Uterine smooth muscle cell (primary cell): ENCODE data around the gene DMRT3. TPM values are rescaled to one million over a fixed set of nuclear protein-coding genes. Genes with fewer than 3 reads are reported as not detected.

Experiments
- total RNA-seq: library from RNA; depleted of rRNA; stranded (reverse); fragments of >200 nt; gene quantifications from 2 replicates; pipeline ENCODE4 v1.2.3, GENCODE V29; 2014

Gene DMRT3, protein sequence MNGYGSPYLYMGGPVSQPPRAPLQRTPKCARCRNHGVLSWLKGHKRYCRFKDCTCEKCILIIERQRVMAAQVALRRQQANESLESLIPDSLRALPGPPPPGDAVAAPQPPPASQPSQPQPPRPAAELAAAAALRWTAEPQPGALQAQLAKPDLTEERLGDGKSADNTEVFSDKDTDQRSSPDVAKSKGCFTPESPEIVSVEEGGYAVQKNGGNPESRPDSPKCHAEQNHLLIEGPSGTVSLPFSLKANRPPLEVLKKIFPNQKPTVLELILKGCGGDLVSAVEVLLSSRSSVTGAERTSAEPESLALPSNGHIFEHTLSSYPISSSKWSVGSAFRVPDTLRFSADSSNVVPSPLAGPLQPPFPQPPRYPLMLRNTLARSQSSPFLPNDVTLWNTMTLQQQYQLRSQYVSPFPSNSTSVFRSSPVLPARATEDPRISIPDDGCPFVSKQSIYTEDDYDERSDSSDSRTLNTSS
- total RNA-seq: not detected in 2 replicates

DNA sequence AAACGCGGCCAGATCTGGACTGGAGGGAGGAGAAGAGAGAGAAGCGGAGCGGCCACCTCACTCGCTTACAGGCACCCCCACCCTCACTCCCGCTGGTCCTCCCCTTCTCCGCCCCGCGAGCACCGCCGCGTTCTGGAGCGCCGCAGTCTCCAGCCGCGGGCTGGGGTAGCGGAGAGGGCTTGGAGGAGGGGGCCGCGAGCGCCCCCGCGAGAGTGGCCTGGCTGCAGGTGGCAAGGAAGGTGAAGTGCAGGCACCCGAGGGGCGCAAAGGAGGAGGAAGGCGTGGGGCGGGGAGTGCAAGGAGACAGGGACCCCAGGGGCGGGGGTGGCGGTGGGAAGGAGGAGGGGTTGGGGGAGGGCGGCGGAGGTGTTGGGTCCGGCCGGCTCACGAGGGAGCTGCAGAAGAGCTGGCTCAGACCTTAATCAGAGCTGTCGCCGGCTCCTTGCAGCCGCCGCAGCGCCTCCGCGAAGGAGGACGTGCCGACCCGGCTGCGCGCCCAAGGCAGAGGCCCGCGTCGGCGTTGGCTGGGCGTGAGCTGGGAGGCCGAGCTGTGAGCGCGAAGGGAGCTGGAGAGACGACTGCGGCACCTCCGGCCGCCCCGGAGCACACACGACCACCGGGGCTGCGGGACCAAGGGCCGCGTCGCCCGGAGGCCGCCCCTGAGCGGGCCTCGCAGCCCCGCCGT, at the start of gene DMRT3:
Gene DMRT3, plus strand, starts transcription at position 398 of the 685 bp plus-strand sequence. CDS start 347 bp downstream, outside the sequence.

Other genes with a start within 250 kb of the DMRT3 start
- gene DMRT1, start 135.0 kb upstream of the DMRT3 start, total RNA-seq: not detected in 2 replicates
- gene DMRT2, start 73.7 kb downstream of the DMRT3 start, total RNA-seq: 0.62 and 1.8 TPM in 2 replicates